AG04449 (cell line): Measurements from ENCODE around the gene FAAP20.

Experiments used
- CTCF ChIA-PET: fragments of 350-600 bp; formaldehyde crosslinking; extraction: SDS; loops from one replicate; lab custom pipeline; 2021; ENCODE audit warnings: antibody characterized with exemption; lab: Yijun Ruan, JAX
- POLR2A ChIA-PET: fragments of 400-600, 350-600 bp; formaldehyde crosslinking; extraction: SDS; loops from one replicate; lab custom pipeline; 2020; ENCODE audit warnings: antibody characterized with exemption, inconsistent platforms; lab: Yijun Ruan, JAX
- DNase-seq: peaks from one replicate; pipeline ENCODE4 v3.0.0-alpha.2; 2010; ENCODE audit warnings: low read depth, low spot score
- H3K4me3 ChIP-seq: 2 replicates; pipeline ENCODE4 v1.5.1; 2011; ENCODE audit warnings: low read depth, mild to moderate bottlenecking, control low read depth, low read length
- CTCF ChIP-seq: IDR thresholded peaks from one replicate; pipeline ENCODE4 v1.5.1; 2011; ENCODE audit warnings: mild to moderate bottlenecking, moderate library complexity, low read length, control low read depth, inconsistent platforms; ENCODE audit not compliant: insufficient read depth; ENCODE audit errors: missing control alignments

The FAAP20 gene

GRCh38 chr1:2146836-2147517, 47.6 kb downstream of the FAAP20 start:
- POLR2A ChIA-PET = no interaction called here
- TF ChIP-seq CTCF = no peak

GRCh38 chr1:2145946-2146835, 48.4 kb downstream of the FAAP20 start:
- POLR2A ChIA-PET = no interaction called here
- CTCF ChIA-PET = interaction anchor here (1.6 kb wide), 1 partner anchor 28 kb away, joined by 4 read pairs; no protein-coding TSS in a partner anchor
- TF ChIP-seq CTCF = no peak
- DNase-seq = no peak
- H3K4me3 ChIP-seq = no peak overlapping the region

More at GRCh38 chr1:2146836-2147517, 47.6 kb downstream of the FAAP20 start:
- no peak overlapping the region for H3K4me3 ChIP-seq
- DNase-seq = no peak
- CTCF ChIA-PET = interaction anchor here (1.6 kb wide), 1 partner anchor 27 kb away, joined by 4 read pairs; no protein-coding TSS in a partner anchor

GRCh38 chr1:2144501-2145090, 50.0 kb downstream of the FAAP20 start:
- no peak overlapping the region for H3K4me3 ChIP-seq
- TF ChIP-seq CTCF = no peak
- POLR2A ChIA-PET = no interaction called here
- no peak for DNase-seq
- CTCF ChIA-PET = no interaction called here

GRCh38 chr1:2143814-2144500, 50.6 kb downstream of the FAAP20 start:
- POLR2A ChIA-PET = no interaction called here
- DNase-seq = no peak
- CTCF ChIA-PET = interaction anchor here (0.8 to 1.4 kb wide), 2 partner anchors 11 to 31 kb away, joined by 3 to 4 read pairs; no protein-coding TSS in a partner anchor
- no peak overlapping the region for H3K4me3 ChIP-seq
- TF ChIP-seq CTCF = no peak

GRCh38 chr1:2141025-2141424, 53.5 kb downstream of the FAAP20 start:
- ChIA-PET POLR2A (no interaction called here), CTCF (interaction anchor here (1.0 to 3.2 kb wide), 10 partner anchors 10 to 34 kb away, joined by 3 to 39 read pairs (median 9); no protein-coding TSS in a partner anchor)
- TF ChIP-seq CTCF = no peak
- DNase-seq = no peak
- H3K4me3 ChIP-seq = no peak overlapping the region
